Measurements from ENCODE around the gene PRAF2.
A peak's percentile ranks its signal among the peaks of the same experiment; 100 is the strongest.

Gene PRAF2, protein sequence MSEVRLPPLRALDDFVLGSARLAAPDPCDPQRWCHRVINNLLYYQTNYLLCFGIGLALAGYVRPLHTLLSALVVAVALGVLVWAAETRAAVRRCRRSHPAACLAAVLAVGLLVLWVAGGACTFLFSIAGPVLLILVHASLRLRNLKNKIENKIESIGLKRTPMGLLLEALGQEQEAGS

GRCh38 chrX:49073601-49074575 is at the start of gene PRAF2:
PRAF2 (minus strand) TSS chrX:49074002; CDS start chrX:49073987, 15 bp downstream.
- no peak for DNase-seq

- no peak for DNase-seq
These were observed 48.7 kb upstream of the PRAF2 start for GRCh38 chrX:49122499-49122898.

DNA sequence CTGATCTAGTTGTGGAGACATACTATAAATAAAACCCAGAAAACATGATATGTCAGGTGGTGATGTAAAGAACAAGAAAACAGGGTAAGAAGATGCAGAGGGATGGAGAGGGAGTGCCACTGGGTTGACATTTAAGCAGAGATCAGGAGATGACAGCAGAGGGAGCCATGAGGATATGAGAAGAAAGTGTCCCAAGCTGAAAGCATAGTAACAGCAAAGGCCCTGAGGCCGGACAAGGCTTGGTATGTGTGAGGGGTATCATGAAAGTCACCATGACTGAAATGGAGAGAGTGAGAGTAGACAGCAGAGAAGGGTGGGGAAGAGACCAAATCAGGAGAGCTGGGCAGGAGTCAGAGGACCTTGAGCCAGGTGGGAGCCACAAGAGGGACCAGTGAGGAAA is 46.3 kb upstream of the PRAF2 start:
- DNase-seq: peak in 1 of 2 experiments; percentile 17

GRCh38 chrX:49117581-49117980 is 43.8 kb upstream of the PRAF2 start:
- no peak for DNase-seq

DNA sequence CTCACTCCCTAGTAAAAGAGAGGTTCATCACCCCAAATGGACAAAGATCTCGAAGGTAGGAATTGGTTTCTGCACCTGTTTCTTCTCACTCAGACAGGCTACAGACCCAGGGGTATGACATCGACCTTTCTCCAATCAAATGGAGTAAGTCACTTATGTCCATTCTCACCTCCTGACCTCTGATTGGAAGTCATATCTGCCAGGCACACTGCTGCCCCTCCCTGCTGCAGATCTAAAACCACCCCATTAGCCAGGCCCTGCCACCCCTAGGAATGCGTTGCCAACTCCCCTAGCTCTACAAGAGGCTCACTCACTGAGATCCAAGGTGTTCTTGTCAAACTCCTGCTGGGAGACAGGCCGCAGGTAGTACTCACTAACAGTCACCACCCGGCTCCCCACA is 42.9 kb upstream of the PRAF2 start:
- DNase-seq: no peak

DNA sequence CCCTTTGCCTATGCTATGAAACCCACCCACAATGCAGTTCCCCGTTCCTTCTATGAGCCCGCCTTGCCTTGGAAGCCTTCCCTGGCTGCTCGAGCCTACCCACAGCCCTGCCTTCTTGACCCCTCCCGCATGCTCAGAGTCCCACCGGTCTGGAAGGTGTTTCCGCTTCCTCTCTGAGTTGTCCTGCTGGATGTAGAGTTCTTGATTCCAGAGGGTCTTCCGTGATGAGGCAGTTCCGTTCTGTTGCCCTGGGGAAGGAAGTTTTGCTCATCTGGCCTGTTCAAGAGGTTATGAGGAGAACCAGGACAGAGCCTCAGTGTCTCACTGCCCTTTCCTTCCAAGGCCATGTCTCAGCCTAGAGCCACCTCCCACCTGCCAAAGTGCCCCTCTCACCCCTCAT is 42.3 kb upstream of the PRAF2 start:
- no peak for DNase-seq

DNA sequence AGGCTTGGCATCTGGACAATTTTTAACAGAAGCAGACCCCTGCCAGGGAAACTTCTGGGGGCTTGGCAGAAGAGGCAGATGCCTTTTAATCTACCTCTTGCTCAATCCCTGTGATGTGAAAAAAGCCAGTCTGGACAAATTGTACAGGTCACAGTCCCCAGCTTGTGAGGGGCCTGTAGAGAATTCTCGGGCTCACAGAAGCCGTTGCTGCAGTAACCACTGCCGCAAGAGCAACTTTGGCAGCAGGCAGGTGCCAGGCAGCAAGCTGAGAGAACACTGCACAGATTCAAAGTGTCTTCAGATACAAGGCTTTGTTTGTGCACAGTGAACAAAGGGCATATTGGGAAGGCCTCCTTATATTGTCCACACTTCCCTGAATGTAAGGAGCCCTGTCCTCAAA is 38.0 kb upstream of the PRAF2 start:
- no peak for DNase-seq

GRCh38 chrX:49110417-49110816 is 36.6 kb upstream of the PRAF2 start:
- DNase-seq: no peak

GRCh38 chrX:49108641-49109040 is 34.8 kb upstream of the PRAF2 start:
- DNase-seq: no peak

- peak; percentile 7 to 16 for DNase-seq
These were observed 33.1 kb upstream of the PRAF2 start for GRCh38 chrX:49106930-49107329.

DNA sequence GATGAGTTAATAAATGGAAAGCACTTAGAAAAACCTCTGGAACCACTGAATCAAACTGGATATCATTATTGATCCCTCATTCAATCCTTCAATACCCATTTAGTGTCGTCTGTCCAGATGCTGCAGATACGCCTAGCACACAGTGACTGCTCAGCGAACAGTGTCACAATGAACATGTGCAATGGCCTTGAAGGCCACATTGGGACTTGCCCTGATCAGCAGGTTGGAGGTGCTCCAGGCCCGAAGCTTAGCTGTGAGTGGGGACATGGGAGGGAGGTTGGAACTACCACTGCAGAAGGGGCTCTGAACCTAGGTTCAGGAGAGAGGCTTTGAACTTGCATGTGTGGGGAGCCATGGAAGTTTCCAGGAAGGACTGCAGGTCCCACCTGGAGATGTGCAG is 32.5 kb upstream of the PRAF2 start:
- DNase-seq: no peak

DNA sequence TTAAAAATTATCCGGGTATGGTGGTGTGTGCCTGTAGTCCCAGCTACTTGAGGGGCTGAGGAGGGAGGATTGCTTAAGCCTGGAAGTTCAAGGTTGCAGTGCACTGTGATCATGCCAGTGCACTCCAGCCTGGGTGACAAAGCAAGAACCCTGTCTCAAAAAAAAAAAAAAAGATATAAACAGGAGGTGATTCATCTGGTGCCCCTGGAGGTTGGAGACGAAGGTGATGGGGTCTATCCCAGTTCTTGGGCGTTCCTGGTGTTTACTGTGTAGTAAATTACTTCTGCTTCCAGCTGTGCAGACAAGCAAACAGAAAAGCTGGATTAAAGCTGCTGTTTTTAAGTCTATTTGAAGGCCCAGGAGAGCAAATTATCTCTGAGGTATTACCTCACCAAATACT is 29.8 kb upstream of the PRAF2 start:
- DNase-seq: no peak

DNA sequence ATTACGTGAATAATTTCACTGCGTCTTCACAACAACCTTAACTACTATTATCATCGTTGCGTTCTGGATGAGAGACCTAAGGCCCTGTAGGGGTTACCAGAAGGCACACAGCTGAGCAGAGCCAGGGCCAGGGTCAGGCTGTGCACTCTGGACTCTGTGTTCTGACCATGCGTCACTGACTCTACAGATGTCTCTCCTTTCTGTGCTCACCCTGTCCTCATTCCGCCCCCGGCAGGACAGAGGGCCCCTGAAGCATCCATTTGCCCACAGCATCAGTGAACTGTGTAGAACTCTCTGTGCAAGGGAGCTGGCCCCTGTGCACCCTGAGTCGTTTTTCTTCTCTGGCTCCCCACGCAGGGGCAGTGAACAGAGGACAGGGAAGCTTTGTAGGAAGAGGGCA is 28.4 kb upstream of the PRAF2 start:
- DNase-seq: no peak

- DNase-seq: no peak
These were observed 27.8 kb upstream of the PRAF2 start for GRCh38 chrX:49101629-49101984.

DNA sequence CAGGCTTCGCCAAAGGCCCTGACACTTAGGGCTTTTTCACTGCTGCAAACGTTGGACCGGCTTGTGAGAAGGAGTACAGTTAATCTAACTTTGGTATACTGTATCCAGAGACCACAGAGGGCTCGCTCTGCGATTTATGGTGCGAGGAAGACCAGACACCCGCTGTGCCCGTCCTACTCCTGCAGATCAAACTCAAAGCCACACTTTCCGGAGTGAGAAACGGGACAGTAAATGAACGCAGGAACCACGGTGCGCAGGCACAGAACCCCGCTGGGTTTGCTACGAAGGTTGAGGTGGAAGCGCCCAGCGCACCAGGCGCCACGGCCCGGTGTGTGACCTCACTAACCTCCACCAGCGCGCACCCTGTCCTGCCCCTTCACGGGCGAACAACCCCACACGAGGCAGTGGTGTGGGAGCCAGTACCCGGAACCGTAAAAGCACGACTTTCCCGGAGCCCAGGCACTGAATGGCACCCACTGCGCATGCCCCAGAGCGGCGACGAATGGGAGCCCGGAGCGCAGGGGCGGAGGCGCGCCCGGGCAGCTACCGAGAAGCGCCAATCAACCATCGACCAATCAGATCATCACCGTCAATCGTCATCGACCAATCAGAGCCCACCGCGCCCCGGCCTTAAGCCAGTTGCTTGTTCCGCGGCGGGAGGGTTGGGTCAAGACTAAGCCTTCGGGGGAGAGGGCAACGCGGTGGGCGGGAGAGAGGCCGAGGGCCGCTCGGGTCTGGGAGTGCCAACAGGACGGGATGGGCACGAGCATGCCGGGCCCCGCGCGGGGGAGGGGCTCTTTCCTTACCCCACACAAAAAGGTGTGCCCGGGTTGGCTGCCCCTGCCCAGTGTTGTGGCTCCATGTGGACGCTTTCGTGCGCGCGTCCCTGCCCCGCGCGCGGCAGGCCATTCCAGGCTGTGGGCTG is 27.2 kb upstream of the PRAF2 start:
- peak; percentile 78 to 83 for DNase-seq

DNA sequence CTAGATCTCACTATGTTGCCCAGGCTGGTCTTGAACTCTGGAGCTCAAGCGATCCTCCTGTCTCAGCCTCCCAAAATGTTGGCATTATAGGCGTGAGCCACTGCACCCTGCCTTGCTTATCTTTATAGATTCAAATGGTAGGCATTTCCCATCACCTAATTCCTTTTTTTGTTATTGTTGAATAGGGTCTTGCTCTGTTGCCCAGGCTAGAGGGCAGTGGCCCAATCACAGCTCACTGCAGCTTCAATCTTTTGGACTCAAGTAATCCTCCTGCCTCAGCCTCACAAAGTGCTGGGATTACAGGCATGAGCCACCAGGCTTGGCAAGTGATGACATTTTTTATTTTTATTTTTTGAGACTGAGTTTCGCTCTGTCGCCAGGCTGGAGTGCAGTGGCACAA is 22.6 kb upstream of the PRAF2 start:
- no peak for DNase-seq

DNA sequence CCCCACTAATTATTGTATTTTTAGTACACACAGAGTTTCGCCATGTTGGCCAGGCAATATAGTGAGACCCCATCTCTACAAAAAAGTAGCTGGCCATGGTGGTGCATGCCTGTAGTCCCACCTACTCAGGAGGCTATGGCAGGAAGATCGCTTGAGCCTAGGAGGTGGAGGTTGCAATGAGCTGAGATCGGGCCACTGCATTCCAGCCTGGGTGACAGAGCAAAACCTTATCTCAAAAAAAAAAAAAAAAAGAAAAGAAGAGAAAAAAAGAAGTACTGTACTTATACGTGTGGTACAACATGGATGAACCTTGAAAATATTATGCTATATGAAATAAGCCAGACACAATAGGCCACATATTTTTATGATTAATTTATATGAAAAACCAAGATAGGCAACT is 15.8 kb upstream of the PRAF2 start:
- DNase-seq: no peak

GRCh38 chrX:49082271-49082871 is 8.6 kb upstream of the PRAF2 start:
- no peak for DNase-seq

DNA sequence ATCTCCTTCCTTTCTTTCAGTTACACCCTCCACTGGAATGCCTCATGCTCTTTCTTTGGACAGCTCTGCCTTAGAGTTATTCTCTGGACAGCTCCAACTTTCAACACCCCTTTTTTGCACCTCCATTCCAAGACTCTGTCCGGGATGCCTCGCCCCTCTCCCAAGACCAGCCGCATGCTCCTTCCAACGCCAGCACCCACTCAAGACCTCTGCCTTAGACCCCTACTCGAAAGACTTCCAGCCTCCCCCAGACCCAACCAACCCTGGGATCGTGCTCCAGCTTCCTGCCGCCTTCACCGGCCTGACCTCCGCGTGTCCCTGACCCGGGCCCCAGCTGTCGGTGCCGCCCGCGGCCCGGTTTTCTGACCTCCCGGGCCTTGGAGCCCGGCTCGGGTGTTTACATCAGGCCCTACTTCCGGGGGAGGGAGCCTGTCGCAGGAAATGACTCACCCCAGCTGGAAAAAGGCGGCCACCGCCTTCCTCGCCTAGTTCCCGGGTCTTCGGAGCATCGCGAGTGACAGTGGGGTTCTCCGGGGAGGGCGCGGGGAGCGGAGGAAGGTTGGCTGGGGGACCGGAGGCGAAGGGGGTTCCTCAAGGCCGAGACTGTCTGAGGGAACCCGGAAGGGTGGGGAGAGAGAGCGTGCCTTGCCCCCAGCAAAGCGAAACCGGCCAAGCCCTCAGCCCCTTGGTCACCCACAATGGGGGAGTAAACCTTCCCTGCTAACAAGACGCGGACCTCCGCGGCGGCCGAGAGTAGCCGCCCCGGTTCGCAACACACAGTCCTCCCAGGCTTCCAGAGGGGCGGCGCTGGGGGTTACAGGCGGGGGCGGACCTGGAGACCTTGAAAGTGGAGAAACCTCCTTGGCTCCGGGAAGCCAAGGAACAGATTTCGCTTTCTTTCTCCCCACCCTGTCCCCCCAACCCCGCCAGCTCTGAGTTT is 6.0 kb upstream of the PRAF2 start, which contains the start of gene WDR45:
TSS of gene WDR45 (minus strand) at position 399 of the 940 bp plus-strand sequence. CDS start 1,792 bp downstream, outside the sequence.
- DNase-seq: peak; percentile 19 to 27

DNA sequence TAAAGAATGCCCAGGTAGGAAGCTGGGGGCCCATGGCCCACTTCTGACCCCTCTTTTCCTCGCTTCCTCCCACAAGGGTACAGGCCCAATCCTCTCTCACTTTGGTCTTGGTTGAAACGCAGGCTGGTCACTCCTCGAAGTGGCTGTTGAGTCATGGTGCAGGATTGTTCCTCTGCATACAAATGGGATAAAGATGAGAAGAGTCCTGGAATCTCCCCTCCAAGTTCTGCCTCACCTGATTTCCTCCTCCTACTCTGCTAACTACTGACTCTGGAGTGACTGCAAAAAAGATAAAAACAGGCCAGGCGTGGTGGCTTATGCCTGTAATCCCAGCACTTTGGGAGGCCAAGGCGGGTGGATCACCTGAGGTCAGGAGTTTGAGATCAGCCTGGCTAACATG is 4.1 kb upstream of the PRAF2 start:
- DNase-seq: no peak

DNA sequence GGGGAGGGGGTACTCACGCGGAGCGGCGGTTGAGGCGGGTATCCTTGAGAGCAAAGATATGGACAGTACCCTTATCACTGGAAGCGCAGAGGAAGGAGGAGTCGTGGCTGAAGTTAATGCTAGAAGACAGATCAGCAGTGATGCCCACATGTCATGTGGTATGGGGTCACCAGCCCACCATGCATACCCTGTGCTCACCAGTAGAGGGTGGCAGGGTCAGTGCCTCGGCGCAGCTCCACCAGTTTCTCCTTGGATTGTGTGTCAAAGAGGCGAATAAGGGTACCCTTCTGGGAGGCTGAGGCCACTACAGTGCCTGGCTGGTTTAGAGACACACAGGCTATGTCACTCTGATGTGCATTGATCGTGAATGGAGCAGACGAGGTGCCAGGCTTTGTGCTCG is 1.5 kb upstream of the PRAF2 start:
- no peak for DNase-seq

DNA sequence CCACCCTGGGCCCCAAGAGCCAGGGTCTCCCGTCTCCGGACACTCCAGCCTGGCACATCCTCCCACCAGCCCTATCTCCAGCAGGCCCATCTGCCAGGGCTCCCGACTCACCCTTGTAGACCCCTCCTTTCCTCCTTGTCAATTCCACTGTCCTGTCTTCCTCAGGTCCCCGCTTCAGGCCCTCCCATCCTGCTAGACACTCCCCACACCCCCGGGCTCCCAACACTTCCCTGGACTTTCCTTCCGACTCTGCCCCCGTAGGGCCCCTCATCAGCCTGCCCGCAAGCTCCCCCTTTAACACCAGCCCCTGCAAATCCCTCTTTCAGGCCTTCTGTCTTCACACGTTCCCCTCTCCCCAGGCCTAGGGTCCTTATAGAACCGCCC is 1.1 kb downstream of the PRAF2 start:
- DNase-seq: no peak

Measured in AML-193 (cell line).